Peyer's patch (tissue), 4 donors: ENCODE measurements around the gene EYS.

ENCODE experiments used
- POLR2A ChIP-seq, 2 donors: fragments of 450-650 bp; IDR thresholded peaks; one replicate each; pipeline ENCODE4 v1.5.1; 2017; ENCODE audit warnings: antibody characterized with exemption in 2 of 2, mild to moderate bottlenecking in 2 of 2, moderate library complexity in 2 of 2
- TF ChIP-seq, protein P1 (sequence below), 6 experiments: fragments of 450-650 bp in 4 of 6; fragments of 200-600 bp in 2 of 6; sonication (generic) in 1 of 6; IDR thresholded peaks; one replicate each; pipeline ENCODE4 v1.5.1; 2017 to 2019; ENCODE audit warnings: antibody characterized with exemption in 6 of 6, mild to moderate bottlenecking in 3 of 6, moderate library complexity in 1 of 6

DNA sequence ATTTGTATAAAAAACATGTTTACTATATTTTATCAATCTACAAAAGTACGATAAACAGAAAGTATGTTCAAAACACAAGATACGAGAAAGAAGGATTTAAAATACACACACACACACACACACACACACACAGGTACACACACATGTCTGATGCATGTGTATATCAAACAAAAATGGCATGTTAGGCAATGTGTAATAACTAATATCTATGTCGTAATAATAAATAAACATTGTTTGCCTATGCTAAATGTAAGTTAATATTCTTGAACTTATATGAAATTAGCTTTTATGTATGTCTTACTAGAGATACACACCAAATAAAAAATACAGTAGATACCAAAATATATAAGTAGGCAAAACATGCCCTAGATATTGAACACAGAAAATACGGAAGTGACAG, 894.9 kb downstream of the EYS start:
- TF ChIP-seq, protein P1, sequence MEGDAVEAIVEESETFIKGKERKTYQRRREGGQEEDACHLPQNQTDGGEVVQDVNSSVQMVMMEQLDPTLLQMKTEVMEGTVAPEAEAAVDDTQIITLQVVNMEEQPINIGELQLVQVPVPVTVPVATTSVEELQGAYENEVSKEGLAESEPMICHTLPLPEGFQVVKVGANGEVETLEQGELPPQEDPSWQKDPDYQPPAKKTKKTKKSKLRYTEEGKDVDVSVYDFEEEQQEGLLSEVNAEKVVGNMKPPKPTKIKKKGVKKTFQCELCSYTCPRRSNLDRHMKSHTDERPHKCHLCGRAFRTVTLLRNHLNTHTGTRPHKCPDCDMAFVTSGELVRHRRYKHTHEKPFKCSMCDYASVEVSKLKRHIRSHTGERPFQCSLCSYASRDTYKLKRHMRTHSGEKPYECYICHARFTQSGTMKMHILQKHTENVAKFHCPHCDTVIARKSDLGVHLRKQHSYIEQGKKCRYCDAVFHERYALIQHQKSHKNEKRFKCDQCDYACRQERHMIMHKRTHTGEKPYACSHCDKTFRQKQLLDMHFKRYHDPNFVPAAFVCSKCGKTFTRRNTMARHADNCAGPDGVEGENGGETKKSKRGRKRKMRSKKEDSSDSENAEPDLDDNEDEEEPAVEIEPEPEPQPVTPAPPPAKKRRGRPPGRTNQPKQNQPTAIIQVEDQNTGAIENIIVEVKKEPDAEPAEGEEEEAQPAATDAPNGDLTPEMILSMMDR (IDR thresholded peaks at IDR 0.05): no peak
- TF ChIP-seq POLR2A (IDR thresholded peaks at IDR 0.05): no peak
